Measurements from ENCODE around the gene IFT57.

- TF ChIP-seq, protein P1, sequence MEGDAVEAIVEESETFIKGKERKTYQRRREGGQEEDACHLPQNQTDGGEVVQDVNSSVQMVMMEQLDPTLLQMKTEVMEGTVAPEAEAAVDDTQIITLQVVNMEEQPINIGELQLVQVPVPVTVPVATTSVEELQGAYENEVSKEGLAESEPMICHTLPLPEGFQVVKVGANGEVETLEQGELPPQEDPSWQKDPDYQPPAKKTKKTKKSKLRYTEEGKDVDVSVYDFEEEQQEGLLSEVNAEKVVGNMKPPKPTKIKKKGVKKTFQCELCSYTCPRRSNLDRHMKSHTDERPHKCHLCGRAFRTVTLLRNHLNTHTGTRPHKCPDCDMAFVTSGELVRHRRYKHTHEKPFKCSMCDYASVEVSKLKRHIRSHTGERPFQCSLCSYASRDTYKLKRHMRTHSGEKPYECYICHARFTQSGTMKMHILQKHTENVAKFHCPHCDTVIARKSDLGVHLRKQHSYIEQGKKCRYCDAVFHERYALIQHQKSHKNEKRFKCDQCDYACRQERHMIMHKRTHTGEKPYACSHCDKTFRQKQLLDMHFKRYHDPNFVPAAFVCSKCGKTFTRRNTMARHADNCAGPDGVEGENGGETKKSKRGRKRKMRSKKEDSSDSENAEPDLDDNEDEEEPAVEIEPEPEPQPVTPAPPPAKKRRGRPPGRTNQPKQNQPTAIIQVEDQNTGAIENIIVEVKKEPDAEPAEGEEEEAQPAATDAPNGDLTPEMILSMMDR (IDR thresholded peaks at IDR 0.05), result no peak
- no peak for TF ChIP-seq POLR2A (IDR thresholded peaks at IDR 0.05)
Measured at GRCh38 chr3:108178676-108179075, 43.5 kb downstream of the IFT57 start.

Measured in right lobe of liver (tissue), 4 donors.